GM18867 (cell line): ENCODE data around the gene MROH2A.

ENCODE experiments used
- ATAC-seq: cut with Tn5 transposase; IDR thresholded peaks from one replicate; pipeline ENCODE4 v1.9.1; 2021; ENCODE audit warnings: mild to moderate bottlenecking, moderate library complexity; ENCODE audit not compliant: unreplicated experiment

Gene MROH2A

DNA sequence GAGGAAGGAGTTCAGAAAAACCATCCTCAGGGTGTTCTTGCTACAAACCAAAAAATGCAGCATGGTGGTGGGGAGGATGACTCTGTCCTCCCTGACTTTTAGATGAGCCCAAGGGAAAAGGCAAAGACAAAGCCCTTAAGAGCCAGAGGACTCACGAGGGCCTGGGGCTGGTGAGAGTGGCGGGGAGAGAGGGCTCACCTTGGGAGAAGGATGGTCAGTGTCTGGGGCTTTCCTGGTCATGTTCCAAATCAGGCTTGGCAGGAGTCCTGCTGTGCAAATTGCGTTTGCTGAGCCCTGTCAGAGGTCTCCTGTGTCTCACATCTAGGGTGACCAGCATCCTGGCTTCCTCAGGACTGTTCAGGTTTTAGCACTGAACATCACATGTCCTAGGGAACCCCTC is 13.4 kb upstream of the MROH2A start:
- ATAC-seq: no peak

DNA sequence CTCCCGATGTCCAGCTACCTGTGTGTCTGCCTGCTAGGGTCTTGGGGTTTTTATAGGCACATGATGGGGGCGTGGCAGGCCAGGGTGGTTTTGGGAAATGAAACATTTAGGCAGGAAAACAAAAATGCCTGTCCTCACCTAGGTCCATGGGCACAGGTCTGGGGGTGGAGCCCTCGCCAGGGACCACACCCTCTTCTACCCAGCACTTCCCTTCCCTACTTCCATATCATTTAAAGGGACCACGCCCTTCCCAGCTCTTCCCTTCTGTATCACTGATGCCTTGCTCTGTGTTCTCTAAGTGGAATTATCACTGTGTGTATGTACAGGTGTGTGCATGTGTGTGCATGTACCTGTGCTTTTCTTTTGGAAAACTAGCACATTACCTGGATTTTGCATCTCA is 11.7 kb upstream of the MROH2A start:
- ATAC-seq: no peak

DNA sequence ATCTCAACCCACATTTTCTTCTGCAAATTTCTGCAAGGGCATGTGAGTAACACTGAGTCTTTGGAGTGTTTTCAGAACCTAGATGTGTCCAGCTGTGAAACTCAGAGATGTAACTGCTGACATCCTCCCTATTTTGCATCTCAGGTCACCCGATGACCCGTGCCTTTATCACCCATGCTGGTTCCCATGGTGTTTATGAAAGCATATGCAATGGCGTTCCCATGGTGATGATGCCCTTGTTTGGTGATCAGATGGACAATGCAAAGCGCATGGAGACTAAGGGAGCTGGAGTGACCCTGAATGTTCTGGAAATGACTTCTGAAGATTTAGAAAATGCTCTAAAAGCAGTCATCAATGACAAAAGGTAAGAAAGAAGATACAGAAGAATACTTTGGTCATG is 10.1 kb upstream of the MROH2A start:
- no peak for ATAC-seq

DNA sequence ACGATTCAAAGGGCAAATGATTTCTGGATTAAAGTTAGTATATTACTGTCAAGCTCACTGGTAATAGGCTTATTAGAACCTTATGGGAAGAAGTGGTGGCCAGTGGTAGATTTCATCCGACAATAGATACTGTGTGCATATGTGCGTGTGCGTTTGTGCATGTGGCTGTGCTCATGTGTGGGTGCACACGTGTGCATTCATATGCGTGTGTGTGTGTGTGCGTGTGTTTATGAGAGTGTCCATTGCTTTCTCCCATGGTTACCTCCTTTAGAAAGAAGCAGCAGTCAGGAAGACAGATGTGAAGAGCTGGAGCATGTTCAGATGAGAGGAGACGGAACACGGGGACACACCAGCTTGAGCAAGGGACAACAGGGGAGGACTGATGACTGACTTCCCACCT is 8.9 kb upstream of the MROH2A start:
- ATAC-seq: no peak

DNA sequence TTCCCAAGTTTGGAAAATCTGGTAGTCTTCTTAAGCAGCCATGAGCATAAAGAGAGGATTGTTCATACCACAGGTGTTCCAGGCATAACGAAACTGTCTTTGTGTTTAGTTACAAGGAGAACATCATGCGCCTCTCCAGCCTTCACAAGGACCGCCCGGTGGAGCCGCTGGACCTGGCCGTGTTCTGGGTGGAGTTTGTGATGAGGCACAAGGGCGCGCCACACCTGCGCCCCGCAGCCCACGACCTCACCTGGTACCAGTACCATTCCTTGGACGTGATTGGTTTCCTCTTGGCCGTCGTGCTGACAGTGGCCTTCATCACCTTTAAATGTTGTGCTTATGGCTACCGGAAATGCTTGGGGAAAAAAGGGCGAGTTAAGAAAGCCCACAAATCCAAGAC is 6.0 kb upstream of the MROH2A start:
- ATAC-seq: no peak

DNA sequence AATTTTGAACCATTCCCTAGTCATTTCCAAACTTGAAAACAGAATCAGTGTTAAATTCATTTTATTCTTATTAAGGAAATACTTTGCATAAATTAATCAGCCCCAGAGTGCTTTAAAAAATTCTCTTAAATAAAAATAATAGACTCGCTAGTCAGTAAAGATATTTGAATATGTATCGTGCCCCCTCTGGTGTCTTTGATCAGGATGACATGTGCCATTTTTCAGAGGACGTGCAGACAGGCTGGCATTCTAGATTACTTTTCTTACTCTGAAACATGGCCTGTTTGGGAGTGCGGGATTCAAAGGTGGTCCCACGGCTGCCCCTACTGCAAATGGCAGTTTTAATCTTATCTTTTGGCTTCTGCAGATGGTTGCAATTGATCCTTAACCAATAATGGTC is 5.5 kb upstream of the MROH2A start:
- no peak for ATAC-seq

DNA sequence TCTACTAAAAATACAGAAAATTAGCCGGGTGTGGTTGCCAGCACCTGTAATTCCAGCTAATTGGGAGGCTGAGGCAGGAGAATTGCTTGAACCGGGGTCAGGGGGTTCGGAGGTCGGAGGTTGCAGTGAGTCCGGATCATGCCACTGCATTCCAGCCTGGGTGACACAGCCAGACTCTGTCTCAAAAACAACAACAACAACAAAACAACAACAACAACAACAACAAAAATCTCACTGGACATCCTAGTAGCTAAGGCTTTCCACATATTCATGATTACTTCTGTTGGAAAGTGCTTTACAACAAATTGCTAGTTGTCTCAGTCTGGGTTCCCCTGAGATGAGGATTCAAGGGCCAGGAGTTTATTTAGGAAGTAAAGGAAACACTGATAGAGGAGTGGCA is 4.3 kb upstream of the MROH2A start:
- ATAC-seq: no peak

DNA sequence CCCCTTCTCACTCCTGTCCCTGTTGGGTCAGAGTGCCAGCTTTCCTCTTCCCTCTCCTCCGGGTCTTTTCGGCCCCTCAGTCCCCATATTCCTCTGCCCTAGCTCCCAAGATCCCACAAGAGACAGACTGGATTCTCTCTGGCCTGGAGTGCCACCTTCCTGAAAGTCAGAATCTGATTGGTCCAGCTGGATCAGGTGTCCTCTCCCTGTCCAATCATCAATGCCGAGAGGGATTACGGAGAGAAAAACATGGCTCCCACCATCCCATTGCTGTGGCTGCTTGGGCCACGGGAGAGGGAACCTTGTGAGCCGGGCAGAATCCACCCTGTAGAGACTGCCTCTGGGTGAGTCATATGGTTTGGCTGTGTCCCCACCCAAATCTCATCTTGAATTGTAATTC is 2.7 kb upstream of the MROH2A start:
- no peak for ATAC-seq

DNA sequence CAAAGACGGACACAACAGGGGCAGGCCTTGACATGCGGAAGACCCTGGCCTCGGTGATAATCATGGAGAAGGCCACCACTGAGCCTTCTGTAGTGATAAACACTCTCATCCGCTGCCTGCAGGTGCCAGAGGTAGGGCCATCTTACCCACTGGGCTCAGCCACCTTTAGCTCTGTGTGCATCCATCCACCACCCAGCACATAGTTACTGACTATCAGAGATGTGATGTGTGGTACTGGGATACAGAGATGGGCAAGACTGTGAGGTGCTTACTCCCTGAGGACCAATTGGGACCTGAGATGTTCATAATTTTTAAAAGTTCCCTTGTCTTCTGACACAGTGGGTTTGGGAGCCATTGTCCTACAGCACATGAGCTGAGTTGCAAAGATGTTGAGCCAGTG is 1.6 kb downstream of the MROH2A start:
- no peak for ATAC-seq

DNA sequence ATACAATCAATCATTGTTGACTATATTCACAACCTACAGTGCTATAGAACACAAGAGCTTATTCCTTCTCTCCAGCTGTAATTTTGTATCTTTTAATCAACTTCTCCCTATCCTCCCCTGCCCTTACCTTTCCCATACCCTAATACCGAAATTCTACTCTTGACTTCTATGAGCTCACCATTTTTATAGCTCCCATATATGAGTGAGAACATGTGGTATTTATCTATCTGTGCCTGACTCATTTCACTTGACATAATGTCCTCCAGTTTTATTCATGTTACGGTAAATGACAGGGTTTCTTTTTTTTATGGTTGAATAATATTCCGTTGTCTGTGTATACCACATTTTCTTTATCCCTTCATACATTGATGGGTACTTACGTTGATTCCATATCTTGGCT is 2.6 kb downstream of the MROH2A start:
- no peak for ATAC-seq

DNA sequence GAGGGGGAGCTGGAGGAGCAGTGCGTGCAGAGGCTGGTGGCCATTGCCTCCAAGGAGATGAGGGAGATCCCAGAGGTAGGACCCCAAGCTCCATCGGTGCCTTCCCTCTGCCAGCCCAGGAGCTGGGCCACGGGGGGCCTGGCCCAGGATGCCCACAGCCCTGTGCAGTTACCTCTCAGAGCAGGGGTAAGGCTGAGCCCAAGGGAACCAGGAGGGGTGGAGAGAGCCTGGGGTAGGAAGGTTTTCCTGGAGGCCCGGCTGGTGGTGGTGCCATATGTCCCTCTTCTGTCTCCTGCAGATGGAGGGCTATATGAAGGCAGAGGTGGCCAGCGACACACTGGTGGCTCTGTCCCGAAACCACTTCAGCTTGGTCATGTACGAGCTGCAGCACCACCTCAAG is 11.4 kb downstream of the MROH2A start:
- ATAC-seq: no peak

DNA sequence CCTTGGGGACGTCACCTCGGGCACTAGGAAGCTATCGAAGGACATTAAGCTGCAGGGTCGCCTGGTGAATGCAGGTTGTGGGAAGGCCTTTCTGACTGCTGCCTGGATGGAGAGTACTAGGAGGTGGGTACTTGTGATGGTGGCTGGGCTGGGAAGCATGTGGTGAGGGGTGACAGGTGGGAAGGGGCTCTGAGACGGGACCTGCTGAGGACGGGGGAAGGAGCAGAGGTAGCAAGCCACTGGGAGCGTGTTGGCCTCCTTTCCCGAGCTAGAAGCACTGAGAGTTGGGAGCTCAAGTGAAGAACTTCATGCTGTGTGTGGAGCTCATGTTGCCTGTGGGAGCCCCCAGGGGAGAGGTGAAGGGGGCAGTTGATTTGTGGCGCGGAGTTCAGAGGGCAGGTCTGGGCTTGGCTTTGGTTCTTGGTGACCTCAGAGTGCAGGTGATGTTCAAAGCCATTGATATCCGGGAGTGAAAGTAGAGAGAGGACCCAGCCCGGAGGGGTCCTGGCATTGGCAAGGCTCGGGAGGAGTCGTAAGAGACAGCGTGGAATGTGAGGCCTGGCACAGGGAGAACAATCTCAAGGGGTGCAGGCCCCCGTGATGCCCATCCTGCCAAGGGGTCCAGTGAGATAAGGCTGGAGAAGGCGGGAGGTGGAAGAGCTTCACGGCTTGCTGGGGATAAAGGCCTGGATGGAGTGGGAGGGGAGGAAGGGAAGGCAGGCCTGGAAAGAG is 13.2 kb downstream of the MROH2A start:
- ATAC-seq: no peak

DNA sequence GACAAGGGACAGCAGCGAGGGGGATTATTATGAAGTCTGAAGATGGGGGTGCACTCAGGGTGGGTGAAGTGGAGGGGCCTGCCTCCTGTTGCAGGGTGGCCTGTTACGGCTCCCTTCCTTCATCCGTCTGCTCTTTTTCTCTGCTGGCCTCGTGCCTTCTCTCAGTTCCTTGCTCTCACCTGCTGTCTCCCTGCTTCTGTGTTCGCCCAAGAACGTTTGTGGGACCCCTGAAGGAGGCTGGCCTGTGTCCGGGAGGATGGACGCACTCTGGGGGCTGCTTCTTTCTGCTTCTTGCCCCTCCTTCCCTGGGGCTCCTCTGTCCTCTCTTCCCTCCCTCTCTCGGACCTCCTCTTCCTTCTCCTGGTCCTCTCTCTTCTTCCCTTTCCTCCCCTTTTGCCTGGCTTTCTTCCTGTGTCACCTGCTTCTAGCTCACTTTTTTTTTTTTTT is 13.8 kb downstream of the MROH2A start:
- ATAC-seq: no peak

DNA sequence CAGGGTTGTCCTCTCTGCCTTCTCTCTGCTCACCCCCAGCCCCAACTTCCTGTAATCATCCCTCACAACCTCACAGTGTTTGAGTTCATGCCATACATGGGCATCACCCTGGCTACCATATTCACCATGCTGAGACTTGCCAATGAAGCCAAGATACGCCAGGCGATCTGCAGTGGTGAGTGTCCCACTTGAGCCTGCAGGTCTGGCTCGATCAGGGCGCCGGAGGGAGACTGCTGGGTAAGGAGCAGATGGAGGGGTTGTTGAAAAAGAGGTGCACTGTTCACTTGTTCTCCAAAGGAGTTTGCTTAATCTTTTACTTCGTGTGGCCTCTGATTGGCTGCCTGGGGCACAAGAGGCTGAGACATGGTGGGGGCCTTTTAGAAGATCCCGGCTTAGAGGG is 14.6 kb downstream of the MROH2A start:
- ATAC-seq: no peak

DNA sequence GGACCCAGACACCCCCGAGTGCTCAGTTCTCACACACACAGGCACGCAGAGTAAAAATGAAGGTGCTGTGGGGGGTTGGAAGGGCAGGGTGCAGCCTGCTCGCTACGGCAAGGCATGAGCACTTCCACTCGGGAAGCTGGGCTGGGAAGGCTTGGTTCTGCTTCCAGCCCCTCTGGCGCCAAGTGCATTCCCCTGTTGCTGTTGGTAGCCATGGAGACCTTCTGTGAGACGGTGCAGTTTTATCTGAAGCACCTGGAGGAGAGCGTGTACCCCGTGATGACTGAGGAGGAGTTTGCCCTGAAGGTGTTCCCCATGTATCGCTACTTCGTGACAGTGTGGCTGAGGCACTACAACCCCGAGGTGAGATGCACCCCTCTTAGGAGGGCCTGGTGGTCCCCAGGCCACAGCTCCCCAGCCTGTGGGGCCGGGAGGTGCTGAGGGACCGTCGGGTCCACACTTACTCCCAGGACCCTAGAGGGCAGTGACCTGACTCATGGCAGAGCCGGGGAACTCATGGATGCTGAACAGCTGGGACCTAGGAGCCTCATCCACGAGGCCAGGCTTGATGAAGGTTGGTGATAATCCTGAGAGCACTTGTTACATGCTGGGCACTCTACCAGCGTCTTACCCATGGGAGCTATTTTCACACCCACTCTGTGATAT is 15.5 kb downstream of the MROH2A start:
- ATAC-seq: no peak

DNA sequence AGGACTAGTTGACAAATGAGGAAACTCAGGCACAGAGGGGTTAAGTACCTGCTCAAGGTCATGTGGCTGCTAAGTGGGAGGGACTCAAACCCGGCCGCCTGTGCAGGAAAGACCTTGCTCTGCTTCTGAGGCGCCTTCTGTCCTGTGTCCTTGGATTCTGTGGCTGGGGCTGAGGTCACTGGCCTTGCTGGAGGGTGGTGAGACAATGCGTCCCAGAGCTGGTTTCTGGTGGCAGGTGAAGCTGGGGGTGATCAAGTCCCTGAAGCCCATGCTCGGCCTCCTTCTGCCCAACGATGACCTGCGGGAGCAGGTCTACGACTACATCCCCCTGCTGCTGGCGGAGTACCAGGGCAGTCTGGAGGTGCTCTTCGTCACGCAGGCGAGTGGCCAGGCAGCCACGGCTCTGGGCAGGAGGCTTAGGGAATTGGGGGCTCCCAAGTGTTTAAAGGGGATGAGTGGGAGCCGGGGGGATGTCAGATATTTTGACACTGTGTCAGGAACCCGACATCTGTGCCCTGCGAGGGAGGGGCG is 16.1 kb downstream of the MROH2A start:
- no peak for ATAC-seq

DNA sequence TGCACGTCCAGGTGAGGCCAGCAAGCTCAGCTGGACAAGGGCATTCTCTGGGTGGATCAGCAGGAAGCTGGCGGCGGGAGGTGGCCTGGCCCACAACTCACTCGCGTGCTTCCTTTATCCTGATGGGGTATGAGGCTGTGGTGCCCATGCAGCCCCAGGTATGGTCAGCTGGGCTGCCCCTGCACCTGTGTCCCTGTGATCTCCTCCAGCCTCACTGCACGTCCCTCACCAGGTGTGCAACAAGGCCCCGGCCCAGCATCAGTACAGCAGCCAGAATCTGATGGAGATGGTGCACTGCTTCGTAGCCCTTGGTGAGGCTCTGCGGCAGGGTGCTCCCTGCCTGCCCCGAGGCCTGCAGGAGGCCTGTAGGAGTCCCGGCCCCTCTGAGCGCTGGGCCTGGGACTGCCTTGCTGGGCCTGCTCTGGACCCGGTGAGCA is 17.6 kb downstream of the MROH2A start:
- ATAC-seq: no peak

DNA sequence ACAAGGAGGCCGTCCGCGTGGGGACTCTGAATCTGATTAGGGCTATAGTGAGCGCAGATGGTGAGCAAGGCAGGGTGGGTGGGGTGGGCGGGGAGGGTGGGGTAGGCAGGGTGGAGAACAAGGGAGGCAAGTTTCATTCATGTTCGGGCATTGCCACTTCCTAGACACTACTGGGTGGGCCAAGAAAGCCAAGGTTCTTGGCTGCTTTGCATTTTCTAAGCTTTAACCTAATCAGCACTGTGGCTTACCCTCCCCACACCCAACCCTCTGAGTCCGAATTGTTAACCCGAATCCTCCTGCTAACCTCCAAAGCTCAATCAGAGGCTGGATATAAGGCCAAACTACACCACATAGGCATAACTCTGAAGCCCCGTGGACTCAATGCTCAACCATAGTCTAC is 18.1 kb downstream of the MROH2A start:
- ATAC-seq: no peak

DNA sequence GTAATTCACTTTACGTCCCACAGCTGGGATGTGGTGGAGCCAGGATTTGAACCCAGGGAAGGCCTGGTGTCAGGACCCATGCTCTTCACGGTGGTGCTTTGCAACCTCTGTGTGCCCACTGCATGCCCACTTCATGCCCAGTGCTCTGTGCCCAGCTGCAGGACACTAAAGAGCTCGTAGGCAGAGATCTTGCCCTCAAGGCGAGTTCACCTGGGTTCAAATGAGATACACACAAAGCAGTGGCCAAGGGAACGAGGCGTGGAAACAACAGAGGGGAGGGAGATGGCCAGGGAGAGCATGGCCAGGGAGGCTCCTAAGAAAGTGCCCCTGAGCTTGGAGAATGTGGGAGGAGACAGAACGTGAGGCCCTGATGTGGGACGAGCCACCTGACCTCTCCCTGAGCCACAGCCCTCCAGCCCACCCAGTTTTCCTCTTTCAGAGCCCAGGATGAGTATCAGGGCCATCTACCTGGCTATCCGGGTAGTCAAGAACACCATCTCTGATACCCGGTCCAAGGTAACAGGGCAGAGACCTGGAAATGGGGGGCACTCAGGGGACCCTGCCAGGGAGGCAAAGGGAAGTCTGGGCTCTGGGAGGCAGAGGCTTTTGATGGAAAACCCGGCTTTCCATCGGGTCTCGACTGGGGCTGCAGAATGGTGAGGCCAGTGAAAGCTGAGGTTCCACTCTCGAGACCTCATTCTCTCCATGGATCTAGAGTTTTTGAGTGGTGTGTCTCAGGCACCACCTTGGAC is 20.4 kb downstream of the MROH2A start:
- ATAC-seq: no peak

DNA sequence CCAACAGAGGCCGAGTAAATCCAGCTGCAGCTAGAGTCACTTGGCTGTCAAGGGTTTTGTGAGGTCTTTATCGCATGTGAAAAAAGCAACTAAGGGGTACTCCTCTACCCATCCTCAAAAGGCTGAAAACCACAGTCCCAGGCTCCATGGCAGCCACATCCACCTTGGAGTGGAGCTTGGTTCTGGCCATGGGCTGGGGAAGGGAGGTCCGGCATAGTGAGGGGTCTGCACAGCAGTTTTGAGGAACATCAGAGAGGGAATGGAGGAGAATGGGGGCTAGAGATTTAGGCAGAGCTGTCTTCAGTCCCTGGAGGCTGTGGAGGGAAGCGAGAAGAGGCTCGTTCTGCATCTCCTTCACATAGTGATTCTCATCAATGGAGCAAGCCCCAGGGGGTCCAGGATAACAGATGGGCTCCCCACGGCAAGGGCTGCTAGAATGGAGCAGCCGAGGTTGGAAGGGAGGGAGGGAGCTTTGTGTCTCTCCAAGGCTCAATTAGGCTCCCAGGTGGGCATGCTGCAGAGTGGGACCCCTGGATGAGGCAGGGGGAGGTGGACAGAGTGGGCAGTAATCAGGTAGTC is 21.0 kb downstream of the MROH2A start:
- ATAC-seq: no peak

DNA sequence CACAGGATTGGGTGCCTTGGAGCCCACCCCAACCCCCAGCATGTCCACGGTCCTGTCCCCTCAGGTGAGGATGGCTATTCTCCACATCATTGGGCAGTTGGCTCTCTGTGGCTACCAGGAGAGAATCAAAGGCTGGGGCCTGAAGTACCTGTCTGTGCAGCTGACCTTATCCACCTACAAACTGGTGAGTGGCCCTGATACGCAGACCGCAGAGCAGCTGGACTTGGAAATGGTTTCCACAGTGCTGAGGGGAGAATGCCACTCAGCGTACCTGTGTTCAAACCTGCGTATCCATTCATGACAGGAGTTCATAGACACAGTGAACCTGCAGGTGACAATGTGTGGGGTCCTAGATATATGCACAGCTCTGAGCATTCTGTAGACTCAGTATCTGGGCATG is 21.6 kb downstream of the MROH2A start:
- no peak for ATAC-seq
